Sigmoid colon (tissue), 7 donors: ENCODE results near the gene FRMD8. TPM values are rescaled to one million over a fixed set of nuclear protein-coding genes. Genes with fewer than 3 reads are reported as not detected.

Source experiments
- DNase-seq: peaks from one replicate; pipeline ENCODE4 v3.0.0-alpha.2; 2019
- H3K27ac ChIP-seq, 4 donors: fragments of 200-600 bp; sonication (generic); one replicate each; pipeline ENCODE4 v1.5.1; 2016 to 2019; ENCODE audit warnings: mild to moderate bottlenecking in 1 of 4
- H3K27me3 ChIP-seq, 3 donors: fragments of 200-600 bp; sonication (generic); one replicate each; pipeline ENCODE4 v1.5.1; 2019; ENCODE audit warnings: mild to moderate bottlenecking in 1 of 3
- H3K36me3 ChIP-seq, 4 donors: fragments of 200-600 bp; sonication (generic); one replicate each; pipeline ENCODE4 v1.5.1; 2016 to 2019
- H3K4me1 ChIP-seq, 4 donors: fragments of 200-600 bp; sonication (generic); one replicate each; pipeline ENCODE4 v1.5.1; 2017 to 2019
- H3K4me3 ChIP-seq, 4 donors: fragments of 200-600 bp; sonication (generic); one replicate each; pipeline ENCODE4 v1.5.1; 2017 to 2019; ENCODE audit warnings: mild to moderate bottlenecking in 2 of 4, moderate library complexity in 1 of 4
- H3K9me3 ChIP-seq, 4 donors: fragments of 200-600 bp in 3 of 4; sonication (generic) in 3 of 4; one replicate each; pipeline versions ENCODE4 v1.5.1 to v1.6.1; 2013 to 2019
- EP300 ChIP-seq, 4 donors: sonication (generic); formaldehyde crosslinking; IDR thresholded peaks; one replicate each; pipeline ENCODE4 v1.6.1; 2017; ENCODE audit warnings: antibody characterized with exemption in 4 of 4
- POLR2A ChIP-seq, 2 donors: fragments of 450-650 bp; IDR thresholded peaks; one replicate each; pipeline ENCODE4 v1.6.1; 2016; ENCODE audit warnings: antibody characterized with exemption in 2 of 2, mild to moderate bottlenecking in 2 of 2, moderate library complexity in 2 of 2
- POLR2AphosphoS5 ChIP-seq, 4 donors: sonication (generic); formaldehyde crosslinking; IDR thresholded peaks; one replicate each; pipeline ENCODE4 v1.6.1; 2017; ENCODE audit warnings: antibody characterized with exemption in 4 of 4
- WGBS, 2 donors: extraction: QIAGEN DNeasy Blood & Tissue Kit; methylation state at CpG; one replicate each; pipeline ENCODE4 v1.1.7; 2013; 5-methylcytosine and 5-hydroxymethylcytosine counted together
- intact Hi-C: fragments of 100-400 bp; cut with DNase I; formaldehyde crosslinking; loops from one replicate; pipeline ENCODE4 v1.15.1; 2023
- polyA plus RNA-seq, 3 donors: library from polyadenylated mRNA; stranded (reverse); fragments of 200-250 nt; gene quantifications; one replicate each; pipeline ENCODE4 v1.2.3, GENCODE V29; 2013
- total RNA-seq, 4 donors: library from RNA; depleted of rRNA; stranded (reverse); fragments of >200 nt; gene quantifications; one replicate each; pipeline ENCODE4 v1.1.0, GENCODE V29; 2016
- TF ChIP-seq, protein P1 (sequence below), 4 experiments: fragments of 450-650 bp in 3 of 4; fragments of 200-600 bp in 1 of 4; IDR thresholded peaks; one replicate each; pipeline ENCODE4 v1.5.1; 2016 to 2019; ENCODE audit warnings: antibody characterized with exemption in 4 of 4, mild to moderate bottlenecking in 3 of 4, moderate library complexity in 2 of 4
- donor health status: healthy with polysubstance abuse.
- donor health status: Bipolar disorder and iron deficiency.
- donor health status: healthy.

FRMD8 gene
- total and polyA plus RNA-seq, 7 donors = 10.7 to 29.0 (median 21.6) TPM

DNA sequence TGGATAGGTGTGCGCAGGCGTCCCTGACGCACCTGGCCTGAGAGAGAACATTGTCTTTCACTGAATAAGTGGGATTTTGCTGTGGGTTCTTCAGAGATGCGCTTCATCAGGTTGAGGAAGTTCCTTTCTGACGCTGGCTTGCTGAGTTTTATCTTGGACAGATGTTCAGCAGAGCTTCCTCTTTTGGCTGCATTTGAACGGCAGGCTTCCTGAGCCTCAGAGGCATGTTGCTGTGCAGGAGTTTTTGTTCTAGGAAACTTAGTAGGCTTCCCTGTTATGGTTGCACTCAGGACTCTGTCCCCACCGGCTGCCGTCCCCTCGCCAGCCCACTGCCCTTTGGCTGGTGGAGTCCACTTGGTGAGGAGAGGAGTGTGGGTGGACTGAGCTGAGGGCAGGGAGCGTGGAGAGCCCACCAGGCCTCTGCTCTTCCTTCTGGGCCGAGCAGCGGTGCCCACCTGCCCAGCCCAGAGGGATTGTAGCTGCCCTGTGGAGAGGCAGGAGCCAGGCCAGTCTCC is 17.2 kb downstream of the FRMD8 start:
- Histone ChIP-seq H3K4me3 (no peak overlapping the region), H3K9me3 (no peaks in the 10 kb centered on the region), H3K27me3 (no peaks in the 10 kb centered on the region), H3K4me1 (peaks cover 0 to 2% (median 0%) of the 10 kb centered on the region in 4 donors), H3K36me3 (peaks cover 15 to 88% (median 32%) of the 10 kb centered on the region in 4 donors), H3K27ac (peak overlapping the region; percentile 2 to 38 (median 24))
- no peak for DNase-seq
- 57 to 79% methylated on average over 12 of the region's 12 CpGs for WGBS, 2 donors
- TF ChIP-seq POLR2AphosphoS5 (IDR thresholded peaks at IDR 0.05) = no peak
- no peak for TF ChIP-seq EP300 (IDR thresholded peaks at IDR 0.05)
- no peak for TF ChIP-seq POLR2A (IDR thresholded peaks at IDR 0.05)
- TF ChIP-seq, protein P1, sequence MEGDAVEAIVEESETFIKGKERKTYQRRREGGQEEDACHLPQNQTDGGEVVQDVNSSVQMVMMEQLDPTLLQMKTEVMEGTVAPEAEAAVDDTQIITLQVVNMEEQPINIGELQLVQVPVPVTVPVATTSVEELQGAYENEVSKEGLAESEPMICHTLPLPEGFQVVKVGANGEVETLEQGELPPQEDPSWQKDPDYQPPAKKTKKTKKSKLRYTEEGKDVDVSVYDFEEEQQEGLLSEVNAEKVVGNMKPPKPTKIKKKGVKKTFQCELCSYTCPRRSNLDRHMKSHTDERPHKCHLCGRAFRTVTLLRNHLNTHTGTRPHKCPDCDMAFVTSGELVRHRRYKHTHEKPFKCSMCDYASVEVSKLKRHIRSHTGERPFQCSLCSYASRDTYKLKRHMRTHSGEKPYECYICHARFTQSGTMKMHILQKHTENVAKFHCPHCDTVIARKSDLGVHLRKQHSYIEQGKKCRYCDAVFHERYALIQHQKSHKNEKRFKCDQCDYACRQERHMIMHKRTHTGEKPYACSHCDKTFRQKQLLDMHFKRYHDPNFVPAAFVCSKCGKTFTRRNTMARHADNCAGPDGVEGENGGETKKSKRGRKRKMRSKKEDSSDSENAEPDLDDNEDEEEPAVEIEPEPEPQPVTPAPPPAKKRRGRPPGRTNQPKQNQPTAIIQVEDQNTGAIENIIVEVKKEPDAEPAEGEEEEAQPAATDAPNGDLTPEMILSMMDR (IDR thresholded peaks at IDR 0.05) = no peak
- intact Hi-C loops = no loop called here

DNA sequence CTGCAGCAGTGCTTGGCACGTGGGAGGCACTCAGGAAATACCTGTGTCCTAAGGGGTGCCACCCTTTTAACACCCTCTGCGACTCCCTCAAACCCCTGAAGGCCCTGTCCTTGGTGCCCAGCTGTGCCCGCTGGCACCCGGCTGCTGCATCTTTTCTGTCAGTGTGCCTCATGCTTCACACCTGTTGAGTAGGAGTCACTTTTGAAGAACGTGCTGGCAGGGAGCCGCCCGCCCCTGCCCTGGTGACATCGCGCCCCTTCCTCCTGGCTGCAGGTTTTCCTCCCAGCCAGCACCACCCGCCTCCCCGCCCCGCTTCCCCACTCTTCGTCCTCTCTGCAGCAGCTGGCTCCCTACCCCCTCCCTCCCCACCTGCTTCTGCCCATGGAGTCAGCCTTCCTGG is 17.8 kb downstream of the FRMD8 start:
- peaks cover 0 to 2% (median 0%) of the 10 kb centered on the region in 4 donors for H3K4me1 ChIP-seq
- H3K27ac ChIP-seq = peak overlapping the region in 3 of 4 donors; percentile 2 to 38 (median 22)
- TF ChIP-seq, protein P1 (IDR thresholded peaks at IDR 0.05) = no peak
- TF ChIP-seq POLR2AphosphoS5 (IDR thresholded peaks at IDR 0.05) (no peak), EP300 (IDR thresholded peaks at IDR 0.05) (no peak), POLR2A (IDR thresholded peaks at IDR 0.05) (no peak)
- intact Hi-C loops = no loop called here
- 55 to 70% methylated on average over 13 of the region's 13 CpGs for WGBS, 2 donors
- peaks cover 15 to 90% (median 32%) of the 10 kb centered on the region in 4 donors for H3K36me3 ChIP-seq
- DNase-seq = no peak
- H3K4me3 ChIP-seq = no peak overlapping the region
- no peaks in the 10 kb centered on the region for H3K27me3 ChIP-seq
- H3K9me3 ChIP-seq = no peaks in the 10 kb centered on the region

DNA sequence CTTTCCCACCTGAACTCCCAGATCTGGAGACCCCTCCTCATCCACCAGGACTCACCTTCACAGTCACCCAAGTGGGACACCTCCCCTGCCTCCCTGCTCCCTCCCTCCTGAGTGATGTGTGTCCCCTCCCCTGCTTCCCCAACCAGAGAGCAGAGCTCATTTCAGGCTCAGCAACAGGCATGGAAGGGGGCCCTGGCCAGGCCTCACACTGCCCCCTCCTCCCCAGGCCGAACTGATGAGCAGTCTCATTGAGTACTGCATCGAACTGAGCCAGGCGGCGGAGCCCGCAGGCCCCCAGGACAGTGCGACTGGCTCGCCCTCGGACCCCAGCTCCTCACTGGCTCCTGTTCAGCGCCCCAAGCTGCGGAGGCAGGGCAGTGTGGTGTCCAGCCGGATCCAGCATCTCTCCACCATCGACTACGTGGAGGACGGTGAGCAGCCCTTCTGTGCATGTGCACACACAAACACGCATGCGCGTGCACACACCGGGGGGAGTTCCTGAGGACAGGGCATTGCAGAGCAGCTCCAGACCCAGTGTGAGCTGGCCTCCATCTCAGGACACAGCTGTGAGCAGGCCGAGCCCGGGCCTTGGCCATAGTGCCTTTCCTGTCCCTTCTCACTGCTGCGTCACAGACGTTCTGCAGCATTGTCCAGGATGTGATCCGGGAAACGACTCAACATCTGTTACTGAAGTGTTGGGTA is 18.4 kb downstream of the FRMD8 start:
- WGBS, 2 donors = 93% methylated on average over 24 of the region's 24 CpGs
- H3K27ac ChIP-seq = no peak overlapping the region
- TF ChIP-seq POLR2A (IDR thresholded peaks at IDR 0.05) (no peak), POLR2AphosphoS5 (IDR thresholded peaks at IDR 0.05) (peak in 1 of 4 donors; percentile 12)
- no peaks in the 10 kb centered on the region for H3K9me3 ChIP-seq
- DNase-seq = no peak
- H3K36me3 ChIP-seq = peaks cover 13 to 89% (median 29%) of the 10 kb centered on the region in 4 donors
- H3K27me3 ChIP-seq = no peaks in the 10 kb centered on the region
- intact Hi-C loops = no loop called here
- H3K4me3 ChIP-seq = no peak overlapping the region
- peaks cover 0 to 2% (median 0%) of the 10 kb centered on the region in 4 donors for H3K4me1 ChIP-seq

DNA sequence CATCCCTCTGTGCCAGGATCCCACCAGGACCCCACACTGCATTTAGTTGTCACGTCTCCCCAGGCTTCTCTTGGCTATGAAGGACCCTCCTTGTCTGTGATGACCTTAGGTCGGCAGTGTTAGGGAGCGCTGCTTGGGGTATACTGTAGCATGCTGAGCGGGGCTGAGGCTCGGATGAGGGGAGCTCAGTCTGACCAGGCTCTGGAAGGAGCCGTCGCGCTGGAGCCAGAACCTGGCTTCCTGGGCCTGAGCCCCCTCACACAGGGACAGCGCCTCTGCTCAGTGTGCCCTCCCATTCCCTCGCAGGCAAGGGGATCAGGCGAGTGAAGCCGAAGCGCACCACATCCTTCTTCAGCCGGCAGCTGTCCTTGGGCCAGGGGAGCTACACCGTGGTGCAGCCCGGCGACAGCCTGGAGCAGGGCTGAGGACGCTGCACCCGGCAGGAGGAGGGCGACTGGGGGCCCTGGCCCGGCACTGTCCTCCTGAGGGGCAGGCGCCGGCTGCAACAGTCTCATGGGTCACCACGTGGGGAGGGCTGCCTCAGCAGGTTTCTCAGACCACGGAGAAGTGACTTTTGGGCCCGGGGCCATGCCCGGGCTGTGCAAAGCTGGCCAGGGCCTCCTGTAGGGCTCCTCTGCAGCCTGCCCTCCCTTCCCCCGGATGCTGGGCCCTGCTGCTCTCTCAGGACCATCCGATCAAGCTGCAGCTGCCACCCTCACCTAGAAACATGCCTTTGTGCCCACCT is 24.7 kb downstream of the FRMD8 start:
- no peaks in the 10 kb centered on the region for H3K9me3 ChIP-seq
- TF ChIP-seq EP300 (IDR thresholded peaks at IDR 0.05) (no peak), POLR2AphosphoS5 (IDR thresholded peaks at IDR 0.05) (no peak), POLR2A (IDR thresholded peaks at IDR 0.05) (no peak)
- TF ChIP-seq, protein P1 (IDR thresholded peaks at IDR 0.05) = no peak
- no peak overlapping the region for H3K27ac ChIP-seq
- H3K4me3 ChIP-seq = no peak overlapping the region
- intact Hi-C loops = no loop called here
- 90% methylated on average over 29 of the region's 29 CpGs for WGBS, 2 donors
- peaks cover 0 to 61% (median 19%) of the 10 kb centered on the region in 4 donors for H3K36me3 ChIP-seq
- peak; percentile 57 for DNase-seq
- no peaks in the 10 kb centered on the region for H3K27me3 ChIP-seq
- peaks cover 0 to 5% (median 4%) of the 10 kb centered on the region in 4 donors for H3K4me1 ChIP-seq

DNA sequence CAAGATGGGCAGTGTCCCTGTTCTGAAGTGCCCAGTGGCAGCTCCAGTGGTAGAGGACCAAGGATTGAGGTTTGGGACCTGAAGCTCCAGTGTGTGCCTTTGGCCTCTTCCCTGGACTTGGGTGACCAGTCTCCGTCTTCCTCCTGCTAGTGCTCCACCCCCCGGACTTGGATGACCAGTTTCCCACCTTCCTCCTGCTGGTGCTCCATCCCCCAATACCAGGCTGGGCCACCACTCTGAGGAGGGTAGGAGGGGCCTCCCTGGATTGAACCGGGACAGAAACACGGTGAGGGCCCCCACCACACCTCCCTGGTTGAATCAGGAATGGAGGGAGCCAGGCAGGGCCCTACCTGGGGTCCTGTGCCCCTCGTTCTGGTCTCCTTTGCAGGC is 25.2 kb downstream of the FRMD8 start:
- TF ChIP-seq EP300 (IDR thresholded peaks at IDR 0.05) = no peak
- TF ChIP-seq, protein P1 (IDR thresholded peaks at IDR 0.05) = no peak
- no peak for TF ChIP-seq POLR2A (IDR thresholded peaks at IDR 0.05)
- no peak for TF ChIP-seq POLR2AphosphoS5 (IDR thresholded peaks at IDR 0.05)
- no peaks in the 10 kb centered on the region for H3K27me3 ChIP-seq
- peaks cover 0 to 55% (median 18%) of the 10 kb centered on the region in 4 donors for H3K36me3 ChIP-seq
- no peak overlapping the region for H3K27ac ChIP-seq
- no peak for DNase-seq
- intact Hi-C loops = no loop called here
- no peaks in the 10 kb centered on the region for H3K9me3 ChIP-seq
- 82 to 83% methylated on average over 5 of the region's 5 CpGs for WGBS, 2 donors
- peaks cover 0 to 11% (median 10%) of the 10 kb centered on the region in 4 donors for H3K4me1 ChIP-seq
- H3K4me3 ChIP-seq = no peak overlapping the region
